Measurements from ENCODE around the gene PLCXD3.

- TF ChIP-seq, protein P1, sequence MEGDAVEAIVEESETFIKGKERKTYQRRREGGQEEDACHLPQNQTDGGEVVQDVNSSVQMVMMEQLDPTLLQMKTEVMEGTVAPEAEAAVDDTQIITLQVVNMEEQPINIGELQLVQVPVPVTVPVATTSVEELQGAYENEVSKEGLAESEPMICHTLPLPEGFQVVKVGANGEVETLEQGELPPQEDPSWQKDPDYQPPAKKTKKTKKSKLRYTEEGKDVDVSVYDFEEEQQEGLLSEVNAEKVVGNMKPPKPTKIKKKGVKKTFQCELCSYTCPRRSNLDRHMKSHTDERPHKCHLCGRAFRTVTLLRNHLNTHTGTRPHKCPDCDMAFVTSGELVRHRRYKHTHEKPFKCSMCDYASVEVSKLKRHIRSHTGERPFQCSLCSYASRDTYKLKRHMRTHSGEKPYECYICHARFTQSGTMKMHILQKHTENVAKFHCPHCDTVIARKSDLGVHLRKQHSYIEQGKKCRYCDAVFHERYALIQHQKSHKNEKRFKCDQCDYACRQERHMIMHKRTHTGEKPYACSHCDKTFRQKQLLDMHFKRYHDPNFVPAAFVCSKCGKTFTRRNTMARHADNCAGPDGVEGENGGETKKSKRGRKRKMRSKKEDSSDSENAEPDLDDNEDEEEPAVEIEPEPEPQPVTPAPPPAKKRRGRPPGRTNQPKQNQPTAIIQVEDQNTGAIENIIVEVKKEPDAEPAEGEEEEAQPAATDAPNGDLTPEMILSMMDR (conservative IDR thresholded peaks at IDR 0.05; ENCODE audit: low read depth, low read length), result no peak
- TF ChIP-seq RFX5 (IDR thresholded peaks at IDR 0.05; ENCODE audit: low read depth, low read length) (no peak), BHLHE40 (IDR thresholded peaks at IDR 0.05; ENCODE audit: low read depth, low read length) (no peak), RCOR1 (IDR thresholded peaks at IDR 0.05; ENCODE audit: insufficient replicate concordance, low read length) (no peak), CHD1 (IDR thresholded peaks at IDR 0.05; ENCODE audit: low read depth, low read length) (no peak), USF2 (IDR thresholded peaks at IDR 0.05; ENCODE audit: low read depth, low read length) (no peak), CEBPB (IDR thresholded peaks at IDR 0.05; ENCODE audit: low read depth, low read length) (no peak), RAD21 (IDR thresholded peaks at IDR 0.05; ENCODE audit: low read length) (no peak)
Measured at GRCh38 chr5:41427505-41427904, 82.9 kb downstream of the PLCXD3 start.

Data from IMR-90 (cell line).